GM08714 (cell line): Measurements from ENCODE around the gene C1orf174.
A peak's percentile ranks its signal among the peaks of the same experiment; 100 is the strongest.

Experiments
- H3K4me3 ChIP-seq: fragments of 200-500 bp; sonication (Bioruptor generic); 2 replicates; pipeline ENCODE4 v1.5.1; 2014; ENCODE audit warnings: mild to moderate bottlenecking, low read length, inconsistent platforms
- ZNF274 ChIP-seq: IDR thresholded peaks from 2 replicates; pipeline ENCODE4 v1.6.1; 2012; ENCODE audit warnings: mild to moderate bottlenecking, low read depth, low read length

C1orf174 gene

GRCh38 chr1:3909615-3910014, 9.5 kb upstream of the C1orf174 start:
- no peak overlapping the region for H3K4me3 ChIP-seq
- TF ChIP-seq ZNF274 = no peak

GRCh38 chr1:3908886-3909517, 8.9 kb upstream of the C1orf174 start:
- no peak for TF ChIP-seq ZNF274
- no peak overlapping the region for H3K4me3 ChIP-seq

DNA sequence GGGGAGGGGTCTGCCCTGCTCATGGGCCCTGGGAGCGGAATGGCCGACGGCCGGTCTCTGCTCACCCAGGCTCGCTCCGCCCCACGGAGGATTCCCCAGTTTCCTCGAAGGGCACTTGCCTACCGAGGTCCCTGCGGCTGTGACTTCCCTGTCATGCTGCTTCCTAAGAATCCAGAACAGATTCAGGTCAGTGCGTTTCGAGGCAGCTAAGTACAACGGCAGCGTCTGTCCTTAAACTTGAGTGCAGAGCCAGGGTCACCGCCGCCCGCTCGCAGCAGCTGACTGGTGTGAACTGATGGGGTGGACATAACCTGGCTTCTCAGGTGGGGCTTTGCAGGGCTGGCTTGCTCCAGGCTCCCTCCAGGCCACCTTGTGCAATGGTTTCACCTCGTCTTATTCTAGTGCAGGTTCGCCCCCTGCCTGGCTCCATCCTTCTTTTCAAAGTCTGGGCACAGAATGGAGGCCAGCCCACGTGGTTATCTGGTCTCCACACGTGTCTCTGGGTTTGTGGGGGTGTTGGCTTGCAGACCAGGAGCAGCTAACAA, 7.6 kb upstream of the C1orf174 start:
- H3K4me3 ChIP-seq = no peak overlapping the region
- TF ChIP-seq ZNF274 = no peak

GRCh38 chr1:3907031-3907534, 7.0 kb upstream of the C1orf174 start:
- no peak overlapping the region for H3K4me3 ChIP-seq
- TF ChIP-seq ZNF274 = no peak

GRCh38 chr1:3906672-3907020, 6.6 kb upstream of the C1orf174 start:
- no peak for TF ChIP-seq ZNF274
- no peak overlapping the region for H3K4me3 ChIP-seq

DNA sequence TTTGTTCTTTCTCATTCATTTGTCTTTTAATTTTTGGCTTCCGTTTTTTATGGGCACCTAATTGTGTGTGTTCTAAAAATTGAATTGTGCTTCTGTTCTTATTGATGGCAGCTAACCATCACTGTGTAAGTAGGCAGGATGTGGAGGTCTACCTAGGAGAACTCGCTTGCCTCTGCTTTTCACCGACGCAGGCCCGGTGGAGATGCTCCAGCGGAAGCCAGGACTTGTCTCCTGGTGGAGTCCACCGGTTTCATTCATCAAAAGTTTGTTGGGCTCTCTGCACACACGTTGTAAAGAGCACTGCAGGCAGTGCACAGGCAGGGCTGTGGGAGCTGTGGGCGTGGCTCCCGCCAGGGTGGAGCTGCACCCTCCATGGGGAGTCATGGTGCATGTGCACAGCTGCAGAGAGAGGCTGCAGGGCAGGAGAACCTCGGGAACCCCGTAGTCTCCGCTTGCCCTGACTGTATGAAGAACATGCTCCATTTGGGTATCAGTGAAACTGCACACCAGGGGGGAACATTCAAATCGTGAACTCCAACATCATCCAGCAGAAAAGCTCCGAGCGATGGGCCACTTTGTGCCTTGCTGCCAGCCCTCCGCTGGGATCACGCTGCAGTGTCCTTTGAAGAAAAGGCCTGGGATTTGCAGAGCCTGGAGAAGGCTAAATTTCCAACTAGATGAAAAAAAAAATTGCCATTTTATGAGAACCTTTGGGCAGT, 6.0 kb upstream of the C1orf174 start:
- H3K4me3 ChIP-seq = no peak overlapping the region
- no peak for TF ChIP-seq ZNF274

DNA sequence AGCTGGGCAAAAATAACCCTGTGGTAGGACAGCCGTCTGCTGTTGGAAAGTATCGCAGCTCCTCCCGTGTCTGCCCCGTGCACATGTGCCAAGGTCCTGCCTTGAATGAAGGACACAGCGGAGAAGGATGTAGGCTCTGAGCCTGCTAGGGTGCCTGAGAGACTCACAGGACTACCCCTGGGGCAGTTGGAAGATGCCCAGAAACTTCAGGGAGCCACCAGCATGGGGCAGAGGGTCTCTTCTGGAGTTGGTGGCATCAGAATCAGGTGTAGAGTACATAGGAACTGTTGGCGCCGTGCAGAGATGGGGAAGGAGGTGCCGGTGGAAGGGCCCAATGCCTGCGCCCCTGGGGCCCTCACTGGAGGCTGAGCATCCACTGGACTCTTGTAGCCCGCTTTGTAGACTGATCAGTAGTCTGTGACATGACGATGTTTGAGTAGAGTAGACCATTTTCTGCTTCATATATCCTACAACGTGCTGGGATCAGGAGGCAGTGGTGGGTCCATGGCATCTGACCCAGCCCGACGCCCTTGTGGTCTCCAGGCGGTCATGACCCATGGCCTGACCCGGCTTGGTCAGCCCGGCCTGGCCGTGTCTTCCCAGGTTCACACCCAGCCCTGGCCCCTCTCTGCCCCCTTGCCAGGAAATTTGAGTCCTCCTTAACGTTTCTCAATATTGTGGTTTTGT, 5.3 kb upstream of the C1orf174 start:
- H3K4me3 ChIP-seq = no peak overlapping the region
- no peak for TF ChIP-seq ZNF274

DNA sequence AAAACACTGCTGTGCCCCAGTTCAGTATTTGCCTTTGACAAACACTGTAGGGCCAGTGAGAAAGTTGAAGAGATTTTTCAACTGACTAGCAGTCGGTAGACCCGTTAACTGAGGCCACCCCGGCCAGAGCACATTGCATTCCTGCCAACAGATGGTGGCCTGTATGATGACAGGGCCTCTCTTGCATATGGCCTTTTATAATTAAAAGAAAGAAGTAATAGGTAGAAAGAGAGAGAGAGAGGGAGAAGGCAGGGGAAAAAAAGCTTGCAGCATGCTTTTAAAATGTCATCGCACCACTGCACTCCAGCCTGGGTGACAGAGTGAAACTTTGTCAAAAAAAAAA, 4.7 kb upstream of the C1orf174 start:
- H3K4me3 ChIP-seq = no peak overlapping the region
- no peak for TF ChIP-seq ZNF274

DNA sequence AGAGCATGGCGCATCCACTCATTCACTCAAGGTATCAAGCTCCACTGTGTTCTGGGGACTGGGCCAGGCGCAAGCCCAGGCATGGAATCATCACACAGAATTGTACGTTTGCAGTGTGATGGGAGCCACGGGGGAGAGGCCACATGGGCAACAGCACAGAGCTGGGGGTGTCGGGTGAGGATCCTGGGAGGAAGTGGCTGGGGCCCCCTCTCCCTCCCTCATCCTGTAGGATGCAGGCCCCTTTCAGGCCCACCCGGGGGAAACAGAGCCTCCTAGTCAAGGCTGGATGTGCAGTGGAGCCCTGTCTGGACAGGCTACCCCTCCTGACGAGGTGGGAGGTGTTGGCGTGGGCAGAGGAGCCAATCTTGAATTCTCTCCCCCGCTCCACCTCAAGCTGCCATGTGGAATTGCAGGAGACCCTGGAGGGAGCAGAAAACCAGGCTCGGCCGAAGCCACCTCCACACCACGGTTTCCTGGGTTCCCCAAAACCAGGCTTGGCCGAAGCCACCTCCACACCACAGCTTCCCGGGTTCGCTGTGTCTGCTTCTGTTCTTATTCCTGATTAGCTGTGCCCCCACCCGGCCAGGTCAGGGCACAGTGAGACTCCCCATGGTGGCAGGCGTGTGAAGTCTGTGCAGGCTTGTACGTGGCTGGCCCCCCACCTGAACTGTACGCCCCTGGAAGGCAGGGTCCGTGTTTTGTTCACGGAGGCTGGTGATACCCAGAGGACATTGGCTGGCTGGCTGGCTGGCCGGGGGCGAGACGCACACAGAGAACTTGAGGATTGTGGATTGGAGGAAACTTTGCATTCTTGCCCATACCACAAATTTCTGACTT, 4.2 kb upstream of the C1orf174 start:
- no peak overlapping the region for H3K4me3 ChIP-seq
- no peak for TF ChIP-seq ZNF274

- H3K4me3 ChIP-seq = no peak overlapping the region
- no peak for TF ChIP-seq ZNF274
These were observed 3.3 kb upstream of the C1orf174 start for GRCh38 chr1:3903141-3904005.

DNA sequence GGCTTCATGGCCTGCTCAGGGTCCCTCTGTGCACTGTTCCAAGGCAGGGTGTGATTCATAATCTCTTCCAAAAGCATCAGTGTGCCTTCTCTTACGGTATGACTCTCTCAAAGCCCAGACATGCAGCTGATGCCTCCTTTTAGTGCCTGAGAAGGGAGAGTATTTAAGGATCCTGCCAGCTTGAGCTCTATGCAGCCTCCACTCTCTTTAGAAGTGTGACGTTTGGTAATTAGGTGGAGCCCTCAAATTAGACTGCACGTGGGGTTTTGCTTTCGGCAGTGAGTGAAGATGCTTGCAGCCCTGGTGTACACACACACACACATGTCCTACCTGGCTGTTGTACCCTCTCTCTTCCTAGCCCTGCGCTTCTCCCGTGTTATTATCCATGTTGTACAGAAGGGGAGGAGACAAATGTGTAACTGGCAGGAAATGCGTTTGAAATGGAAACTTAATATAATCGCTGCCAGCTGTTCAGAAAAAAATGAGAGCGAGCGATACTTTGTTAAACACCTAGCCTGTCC, 2.6 kb upstream of the C1orf174 start:
- no peak overlapping the region for H3K4me3 ChIP-seq
- no peak for TF ChIP-seq ZNF274

- H3K4me3 ChIP-seq = no peak overlapping the region
- no peak for TF ChIP-seq ZNF274
These were observed 2.0 kb upstream of the C1orf174 start for GRCh38 chr1:3902111-3902511.

DNA sequence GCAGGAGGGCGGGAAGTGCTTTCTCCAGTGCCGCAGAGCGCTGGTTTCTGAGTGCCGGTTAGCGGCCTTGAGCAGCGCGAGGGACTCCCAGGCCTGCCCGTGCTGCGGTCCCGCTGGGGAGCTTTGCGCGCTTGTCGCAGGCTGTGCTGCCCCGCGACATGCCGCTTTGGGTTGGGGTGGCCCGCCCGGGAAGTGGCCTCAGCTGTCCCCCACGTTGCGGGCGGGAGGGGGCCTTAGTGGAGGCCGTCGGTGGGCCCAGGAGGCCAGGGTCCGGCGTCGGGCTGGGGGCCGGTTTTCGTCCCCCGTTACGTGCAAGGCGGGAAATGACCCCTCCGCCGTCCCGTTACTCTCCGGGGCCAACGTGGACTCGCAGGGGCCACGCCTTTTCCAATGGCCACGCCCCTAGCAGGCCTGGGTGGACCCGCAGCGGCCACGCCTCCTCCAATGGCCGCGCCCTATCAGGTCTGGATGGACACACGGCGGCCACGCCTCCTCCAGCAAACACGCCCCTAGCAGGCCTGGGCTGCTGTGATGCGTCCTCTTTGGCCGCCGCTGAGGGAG, 977 bp upstream of the C1orf174 start:
- TF ChIP-seq ZNF274 = no peak

More for the DNA sequence above, 977 bp upstream of the C1orf174 start:
- peak overlapping the region; percentile 85 for H3K4me3 ChIP-seq
